PC-3 (cell line): Measurements from ENCODE around the gene ST6GALNAC5. TPM values are rescaled to one million over a fixed set of nuclear protein-coding genes. Genes with fewer than 3 reads are reported as not detected.

ENCODE experiments used
- ATAC-seq: fragments of 200-7000 bp; cut with Tn5 transposase; 2 replicates; pipeline ENCODE4 v1.9.1; 2020; ENCODE audit warnings: mild to moderate bottlenecking, moderate library complexity
- BruUV-seq: library from RNA; stranded (reverse); fragments of 400-500 nt; replicated peaks from 2 replicates; lab custom pipeline; 2021; lab: Mats Ljungman, UMichigan
- CTCF ChIA-PET: fragments of 300-600 bp; sonication (Branson Sonifier 250); formaldehyde crosslinking; loops from one replicate; lab custom pipeline; 2022; ENCODE audit warnings: antibody characterized with exemption; lab: Charles Lee
- POLR2A ChIA-PET: fragments of 300-600 bp; sonication (Branson Sonifier 250); formaldehyde crosslinking; loops from one replicate; lab custom pipeline; 2022; ENCODE audit warnings: antibody characterized with exemption; ENCODE audit not compliant: unreplicated experiment; lab: Charles Lee
- DNase-seq: peaks from one replicate; pipeline ENCODE4 v3.0.0-alpha.2; 2015
- H2AFZ ChIP-seq: fragments of 300-600 bp; sonication (generic); 2 replicates; pipeline ENCODE4 v1.6.0; 2016; ENCODE audit warnings: antibody characterized with exemption, low read length
- H3F3A ChIP-seq: fragments of 300-600 bp; sonication (generic); one replicate; pipeline ENCODE4 v1.6.0; 2017; ENCODE audit warnings: antibody characterized with exemption, low read length, control low read depth, mild to moderate bottlenecking; ENCODE audit not compliant: unreplicated experiment
- H3K27ac ChIP-seq: fragments of 300-600 bp; sonication (generic); 2 replicates; pipeline ENCODE4 v1.5.1; 2016; ENCODE audit warnings: mild to moderate bottlenecking, low read length
- H3K27me3 ChIP-seq: fragments of 300-600 bp; sonication (generic); 2 replicates; pipeline ENCODE4 v1.6.1; 2016; ENCODE audit warnings: low read length, mixed read lengths
- H3K36me3 ChIP-seq: fragments of 300-600 bp; sonication (generic); 2 replicates; pipeline ENCODE4 v1.6.1; 2016; ENCODE audit warnings: low read depth, mixed run types, low read length, mixed read lengths
- H3K4me1 ChIP-seq: fragments of 300-600 bp; sonication (generic); 2 replicates; pipeline ENCODE4 v1.5.1; 2016; ENCODE audit warnings: low read length; ENCODE audit not compliant: insufficient read depth
- H3K4me2 ChIP-seq: fragments of 300-600 bp; sonication (generic); 2 replicates; pipeline ENCODE4 v1.6.0; 2016; ENCODE audit warnings: low read length
- H3K4me3 ChIP-seq: fragments of 300-600 bp; sonication (generic); 2 replicates; pipeline ENCODE4 v1.5.1; 2016; ENCODE audit warnings: mild to moderate bottlenecking, low read length, mixed read lengths
- H3K79me2 ChIP-seq: fragments of 300-600 bp; sonication (generic); 2 replicates; pipeline ENCODE4 v1.6.1; 2017; ENCODE audit warnings: low read length, mixed read lengths
- H3K9ac ChIP-seq: fragments of 300-600 bp; sonication (generic); 2 replicates; pipeline ENCODE4 v1.6.0; 2016; ENCODE audit warnings: mild to moderate bottlenecking, low read length
- H3K9me2 ChIP-seq: fragments of 300-600 bp; sonication (generic); replicated peaks from 2 replicates; pipeline ENCODE4 v1.6.1; 2016; ENCODE audit warnings: mixed run types, low read length, mixed read lengths
- H3K9me3 ChIP-seq: fragments of 300-600 bp; sonication (generic); 2 replicates; pipeline ENCODE4 v1.6.1; 2016; ENCODE audit warnings: low read length, mixed read lengths
- H4K20me1 ChIP-seq: fragments of 300-600 bp; sonication (generic); 2 replicates; pipeline ENCODE4 v1.6.1; 2016; ENCODE audit warnings: low read length, mixed read lengths
- CTCF ChIP-seq: fragments of 300-600 bp; sonication (generic); conservative IDR thresholded peaks from 2 replicates; pipeline ENCODE4 v1.5.1; 2017; ENCODE audit warnings: antibody characterized with exemption, low read depth, mild to moderate bottlenecking, low read length
- EZH2 ChIP-seq: fragments of 300-600 bp; sonication (generic); IDR thresholded peaks from one replicate; pipeline ENCODE4 v1.6.1; 2017; ENCODE audit warnings: antibody characterized with exemption, mild to moderate bottlenecking, low read length; ENCODE audit not compliant: unreplicated experiment
- EZH2phosphoT487 ChIP-seq: fragments of 300-600 bp; sonication (generic); IDR thresholded peaks from 2 replicates; pipeline ENCODE4 v1.6.1; 2018; ENCODE audit warnings: mild to moderate bottlenecking, antibody characterized with exemption, low read length, borderline replicate concordance
- intact Hi-C: fragments of 100-400 bp; cut with micrococcal nuclease; formaldehyde crosslinking; loops from 2 replicates; pipeline ENCODE4 v1.9.0; 2023
- total RNA-seq: library from RNA; depleted of rRNA; stranded (reverse); fragments of >200 nt; gene quantifications from 2 replicates; pipeline ENCODE4 v1.2.3, GENCODE V29; 2014

Gene ST6GALNAC5
- total RNA-seq, 1 experiment from 2014 or later, result 0.36 TPM

DNA sequence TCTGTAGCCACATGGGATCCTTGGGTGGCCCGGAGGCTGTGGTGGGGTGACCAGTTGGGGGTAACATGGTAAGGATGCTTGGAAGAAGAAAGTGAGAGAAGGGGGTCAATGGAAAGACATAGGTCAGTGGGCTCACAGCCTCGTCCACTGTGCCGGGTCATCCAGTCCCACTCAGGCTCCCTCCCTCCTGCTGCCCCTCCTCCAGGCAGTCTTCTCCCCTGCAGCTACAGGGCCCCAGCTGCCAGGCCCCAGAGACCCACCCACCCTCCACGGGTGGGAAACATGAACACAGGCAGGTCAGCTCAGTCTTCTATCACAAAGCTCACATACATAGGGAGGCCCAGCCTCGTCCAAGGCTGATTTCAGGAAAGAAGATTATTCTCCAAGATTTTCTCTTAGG is 158.3 kb downstream of the ST6GALNAC5 start:
- no peak for TF ChIP-seq CTCF
- H3K79me2 ChIP-seq, result no peaks in the 10 kb centered on the region
- no peaks in the 10 kb centered on the region for H3K36me3 ChIP-seq
- no peak overlapping the region for H3K9ac ChIP-seq
- DNase-seq (no peak), ATAC-seq (no peak)
- H3K27me3 ChIP-seq, result no peaks in the 10 kb centered on the region
- POLR2A ChIA-PET, result no interaction called here
- CTCF ChIA-PET, result no interaction called here
- no peaks in the 10 kb centered on the region for H3K9me3 ChIP-seq
- no peak overlapping the region for H2AFZ ChIP-seq
- no peaks in the 10 kb centered on the region for H3K9me2 ChIP-seq
- no peak overlapping the region for H3K27ac ChIP-seq
- H3F3A ChIP-seq, result no peaks in the 10 kb centered on the region
- intact Hi-C loops, result no loop called here
- BruUV-seq, result no TSS peak
- H4K20me1 ChIP-seq, result no peaks in the 10 kb centered on the region
- no peak overlapping the region for H3K4me3 ChIP-seq
- H3K4me1 ChIP-seq, result peaks cover 3% of the 10 kb centered on the region
- no peak overlapping the region for H3K4me2 ChIP-seq

GRCh38 chr1:77026135-77026534 is 158.9 kb downstream of the ST6GALNAC5 start:
- BruUV-seq, result no TSS peak
- intact Hi-C loops, result no loop called here

GRCh38 chr1:77026640-77027039 is 159.4 kb downstream of the ST6GALNAC5 start:
- no peaks in the 10 kb centered on the region for H3K27me3 ChIP-seq
- BruUV-seq, result no TSS peak
- no peak overlapping the region for H2AFZ ChIP-seq
- no peaks in the 10 kb centered on the region for H3K9me3 ChIP-seq
- H3K36me3 ChIP-seq, result no peaks in the 10 kb centered on the region
- intact Hi-C loops, result no loop called here
- no peak overlapping the region for H3K27ac ChIP-seq
- no peak for DNase-seq
- H3K9ac ChIP-seq, result no peak overlapping the region
- H3K4me2 ChIP-seq, result no peak overlapping the region
- no peaks in the 10 kb centered on the region for H4K20me1 ChIP-seq
- peaks cover 11% of the 10 kb centered on the region for H3K4me1 ChIP-seq
- no peak overlapping the region for H3K4me3 ChIP-seq
- CTCF ChIA-PET, result no interaction called here
- H3K79me2 ChIP-seq, result no peaks in the 10 kb centered on the region
- H3K9me2 ChIP-seq, result no peaks in the 10 kb centered on the region
- ATAC-seq, result no peak
- H3F3A ChIP-seq, result peaks cover 1% of the 10 kb centered on the region
- POLR2A ChIA-PET, result no interaction called here
- TF ChIP-seq EZH2 (no peak), CTCF (no peak), EZH2phosphoT487 (no peak)

More at GRCh38 chr1:77026135-77026534, 158.9 kb downstream of the ST6GALNAC5 start:
- no peak overlapping the region for H3K9ac ChIP-seq
- H2AFZ ChIP-seq, result no peak overlapping the region
- ATAC-seq (no peak), DNase-seq (no peak)
- TF ChIP-seq EZH2 (no peak), CTCF (no peak), EZH2phosphoT487 (no peak)
- H3K27ac ChIP-seq, result no peak overlapping the region
- no peaks in the 10 kb centered on the region for H3F3A ChIP-seq
- H3K9me3 ChIP-seq, result no peaks in the 10 kb centered on the region
- H3K4me3 ChIP-seq, result no peak overlapping the region
- no peaks in the 10 kb centered on the region for H3K79me2 ChIP-seq
- no peaks in the 10 kb centered on the region for H3K9me2 ChIP-seq
- H3K36me3 ChIP-seq, result no peaks in the 10 kb centered on the region
- ChIA-PET CTCF (no interaction called here), POLR2A (no interaction called here)
- peaks cover 8% of the 10 kb centered on the region for H3K4me1 ChIP-seq
- H4K20me1 ChIP-seq, result no peaks in the 10 kb centered on the region
- H3K4me2 ChIP-seq, result no peak overlapping the region
- no peaks in the 10 kb centered on the region for H3K27me3 ChIP-seq
